ENCODE data around the gene UBTF.

The UBTF gene

GRCh38 chr17:44159519-44160210, 59.8 kb downstream of the UBTF start:
- FAIRE-seq (no peak), DNase-seq (ENCODE audit: insufficient read length, low spot score) (no peak)
- no peak for TF ChIP-seq CTCF (IDR thresholded peaks at IDR 0.05; ENCODE audit: insufficient read depth, missing control alignments)

- no peak for TF ChIP-seq CTCF (IDR thresholded peaks at IDR 0.05; ENCODE audit: insufficient read depth, missing control alignments)
- FAIRE-seq (no peak), DNase-seq (ENCODE audit: insufficient read length, low spot score) (no peak)
Measured at GRCh38 chr17:44155488-44155887, 64.0 kb downstream of the UBTF start.

Measured in D721Med (cell line).